HG03442 (cell line): ENCODE measurements around the gene MARCHF9.
"Not testable (repeated sequence)": the region's sequence is repeated elsewhere in the genome, so short reads cannot be mapped to it uniquely, and the experiment has no call there.

Experiments used
- ATAC-seq: cut with Tn5 transposase; IDR thresholded peaks from one replicate; pipeline ENCODE4 v1.9.1; 2021; ENCODE audit warnings: mild to moderate bottlenecking, moderate library complexity; ENCODE audit not compliant: unreplicated experiment

MARCHF9 gene

DNA sequence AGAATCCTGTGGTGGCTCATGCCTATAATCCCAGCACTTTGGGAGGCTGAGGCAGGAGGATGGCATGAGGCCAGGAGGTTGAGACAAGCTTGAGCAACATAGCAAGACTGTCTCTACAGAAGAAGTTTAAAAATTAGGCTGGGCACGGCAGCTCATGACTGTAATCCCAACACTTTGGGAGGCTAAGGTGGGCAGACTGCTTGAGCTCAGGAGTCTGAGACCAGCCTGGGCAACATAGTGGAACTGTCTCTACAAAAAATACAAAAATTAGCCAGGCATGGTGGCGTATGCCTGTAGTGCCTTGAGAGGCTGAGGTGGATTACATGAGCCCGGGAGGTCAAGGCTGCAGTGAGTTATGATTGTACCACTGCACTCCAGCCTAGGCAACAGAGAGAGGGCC lies 13.0 kb downstream of the MARCHF9 start:
- ATAC-seq: no peak

DNA sequence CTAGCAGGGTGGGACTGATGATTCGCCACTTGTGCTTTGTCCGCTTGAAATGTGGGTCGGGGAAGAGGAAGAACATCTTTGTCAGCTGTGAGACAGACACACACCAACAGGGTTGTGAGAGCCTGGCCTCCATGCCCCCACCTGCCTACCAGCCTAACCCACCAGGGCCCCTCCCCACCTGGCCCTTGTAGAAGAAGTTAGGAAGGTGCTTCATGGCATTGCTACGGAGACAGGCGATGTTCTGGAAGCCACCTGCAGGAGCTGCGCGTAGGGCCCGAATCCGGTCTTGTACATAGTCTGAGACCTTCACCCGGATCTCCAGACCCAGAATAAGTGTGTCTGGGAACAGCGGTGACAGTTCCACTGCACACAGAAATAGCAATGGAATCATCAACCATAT lies 14.7 kb downstream of the MARCHF9 start:
- ATAC-seq: no peak

DNA sequence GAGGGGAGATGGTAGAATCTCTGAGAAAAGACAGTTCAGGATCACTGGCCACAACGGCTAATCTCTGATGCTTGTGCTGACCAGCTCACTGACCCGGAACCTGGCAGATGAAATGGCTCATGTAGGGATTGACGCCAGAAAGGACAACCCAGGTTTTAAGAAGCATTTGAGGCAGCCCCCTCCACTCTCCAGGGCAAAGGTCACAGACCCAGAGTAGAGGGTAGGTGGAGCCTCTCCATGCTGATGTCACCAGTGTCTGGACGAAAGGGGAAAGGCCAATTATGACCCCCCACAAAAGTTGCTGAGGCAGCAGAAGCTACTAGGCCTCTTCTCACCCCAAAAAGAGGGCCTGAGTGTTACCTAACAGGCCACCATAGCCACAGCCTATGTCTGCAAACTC lies 15.8 kb downstream of the MARCHF9 start:
- no peak for ATAC-seq

DNA sequence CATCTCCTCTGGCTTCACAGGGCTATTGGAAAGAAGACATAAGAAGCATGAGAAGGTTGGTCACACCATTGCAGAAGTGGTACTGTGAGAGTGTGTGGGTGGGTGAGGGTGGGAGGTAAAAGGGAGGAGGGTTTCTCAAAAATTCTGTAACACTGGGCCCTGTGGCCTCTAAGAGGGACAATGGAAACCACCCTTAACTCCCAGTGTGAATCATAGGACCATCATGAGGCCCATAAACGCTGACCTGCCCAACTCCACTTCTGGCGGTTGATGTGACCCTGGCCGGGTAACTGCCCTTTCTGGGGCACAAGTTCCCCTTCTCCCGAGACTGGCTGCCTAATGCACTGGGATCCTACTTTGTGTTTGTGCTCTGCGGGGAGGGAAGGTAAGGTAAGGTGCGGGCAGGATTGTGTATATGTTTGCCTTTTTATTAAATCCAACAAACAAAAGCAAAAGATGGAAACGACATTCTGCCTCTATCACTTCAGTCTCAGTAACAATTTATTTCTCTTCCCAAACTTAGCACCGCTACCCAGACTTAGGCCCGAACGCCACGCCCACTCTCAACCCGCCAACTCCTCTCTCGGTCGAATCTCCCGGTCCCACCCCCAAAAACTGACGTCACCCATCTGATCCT lies 16.5 kb downstream of the MARCHF9 start:
- peak; percentile 64 for ATAC-seq

DNA sequence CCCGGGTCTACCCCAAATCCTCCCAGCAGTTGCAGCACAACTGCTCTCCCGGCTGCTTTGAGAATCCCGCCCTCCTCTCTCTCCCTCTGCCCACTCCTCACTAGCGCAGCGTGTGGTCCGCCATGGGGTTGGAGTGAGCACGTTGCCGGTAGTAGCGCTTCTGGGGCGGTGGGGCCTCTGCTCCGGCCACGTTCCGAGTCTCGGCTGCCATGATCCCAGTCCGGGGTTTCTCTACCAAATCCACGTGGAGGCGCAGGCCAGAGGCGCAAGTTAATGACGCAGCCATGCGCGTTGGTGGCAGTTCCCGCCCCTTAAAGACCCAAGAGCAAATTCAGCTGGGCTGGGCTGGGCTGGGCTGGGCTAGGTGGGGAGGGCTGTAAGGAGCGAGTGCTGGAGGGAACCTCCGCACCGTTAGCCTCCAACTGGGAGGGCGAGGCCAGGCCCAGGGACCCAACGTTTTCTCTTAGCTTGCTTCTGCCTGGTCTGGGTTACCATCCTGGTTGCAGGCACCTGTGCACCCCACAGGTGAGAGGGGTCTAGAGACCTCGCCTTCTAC lies 17.0 kb downstream of the MARCHF9 start, which contains the start of gene METTL1:
Gene METTL1, minus strand, starts transcription at position 233 of the 556 bp plus-strand sequence. Its CDS starts 22 bp downstream, at position 211.
- ATAC-seq: peak; percentile 77

DNA sequence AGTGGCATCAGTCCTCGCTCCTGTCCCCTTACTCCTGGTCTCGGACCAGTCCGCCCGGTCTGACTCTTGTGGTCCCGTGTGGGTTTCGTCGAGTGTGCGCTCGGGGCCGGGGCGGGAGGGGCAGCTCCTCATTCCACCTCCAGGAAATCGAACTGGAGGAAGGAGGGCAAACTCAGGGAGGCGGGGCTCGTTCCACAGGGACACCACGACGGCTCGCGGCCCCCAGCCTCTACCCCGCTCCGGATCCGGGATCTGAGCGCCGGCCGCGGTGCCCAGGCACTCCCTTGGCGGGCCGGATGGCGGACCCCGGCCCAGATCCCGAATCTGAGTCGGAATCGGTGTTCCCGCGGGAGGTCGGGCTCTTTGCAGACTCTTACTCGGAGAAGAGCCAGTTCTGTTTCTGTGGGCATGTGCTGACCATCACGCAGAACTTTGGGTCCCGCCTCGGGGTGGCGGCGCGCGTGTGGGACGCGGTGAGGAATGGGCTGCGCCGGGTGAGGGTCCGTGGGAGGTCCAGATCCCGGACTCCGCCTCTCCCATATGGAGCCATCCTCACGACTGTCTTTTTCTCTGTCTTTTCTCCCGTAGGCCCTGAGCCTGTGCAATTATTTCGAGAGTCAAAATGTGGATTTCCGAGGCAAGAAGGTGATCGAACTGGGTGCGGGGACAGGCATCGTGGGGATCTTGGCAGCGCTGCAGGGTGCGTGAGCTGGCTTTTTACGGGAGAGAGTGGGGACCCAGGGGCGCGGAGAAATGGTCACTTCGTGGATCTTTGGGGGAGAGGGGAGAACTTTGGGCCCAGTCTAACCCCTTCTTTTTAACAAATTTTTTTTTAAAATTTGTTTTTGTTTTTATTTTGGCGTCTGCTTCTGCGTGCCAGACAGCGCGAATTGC lies 17.8 kb downstream of the MARCHF9 start, which contains the start of gene EEF1AKMT3:
Gene EEF1AKMT3, plus strand, starts transcription at position 186 of the 894 bp plus-strand sequence. Its CDS starts 111 bp downstream, at position 297.
- peak; percentile 24 for ATAC-seq

DNA sequence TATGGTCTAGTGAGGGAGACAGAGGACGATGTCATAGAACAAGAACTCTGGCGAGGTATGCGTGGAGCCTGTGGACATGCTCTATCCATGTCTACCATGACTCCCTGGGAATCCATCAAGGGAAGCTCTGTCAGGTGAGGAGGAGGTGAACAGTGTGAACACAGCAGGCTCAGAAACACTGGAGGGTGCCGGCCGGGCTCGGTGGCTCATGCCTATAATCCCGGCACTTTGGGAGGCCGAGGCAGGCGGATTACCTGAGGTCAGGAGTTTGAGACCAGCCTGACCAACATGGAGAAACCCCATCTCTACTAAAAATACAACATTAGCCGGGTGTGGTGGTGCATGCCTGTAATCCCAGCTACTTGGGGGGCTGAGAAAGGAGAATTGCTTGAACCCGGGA lies 19.7 kb downstream of the MARCHF9 start:
- not testable (repeated sequence) for ATAC-seq

DNA sequence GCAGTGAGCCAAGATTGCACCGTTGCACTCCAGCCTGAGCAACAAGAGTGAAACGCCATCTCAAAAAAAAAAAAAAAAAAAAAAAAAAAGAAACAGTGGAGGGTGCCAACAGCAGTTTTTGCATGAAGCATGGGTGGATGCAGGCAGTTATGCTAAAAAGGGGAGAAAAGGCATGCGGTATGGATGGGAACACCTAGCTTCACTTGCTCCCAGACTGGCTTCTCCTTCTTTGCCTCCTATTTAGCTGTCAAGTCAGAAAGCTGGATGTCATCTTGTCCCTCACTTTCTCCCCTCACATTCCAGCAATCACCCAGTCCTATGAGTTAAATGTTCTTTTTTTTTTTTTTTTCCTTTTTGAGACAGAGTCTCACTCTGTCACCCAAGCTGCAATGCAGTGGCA lies 20.1 kb downstream of the MARCHF9 start:
- ATAC-seq: no peak

DNA sequence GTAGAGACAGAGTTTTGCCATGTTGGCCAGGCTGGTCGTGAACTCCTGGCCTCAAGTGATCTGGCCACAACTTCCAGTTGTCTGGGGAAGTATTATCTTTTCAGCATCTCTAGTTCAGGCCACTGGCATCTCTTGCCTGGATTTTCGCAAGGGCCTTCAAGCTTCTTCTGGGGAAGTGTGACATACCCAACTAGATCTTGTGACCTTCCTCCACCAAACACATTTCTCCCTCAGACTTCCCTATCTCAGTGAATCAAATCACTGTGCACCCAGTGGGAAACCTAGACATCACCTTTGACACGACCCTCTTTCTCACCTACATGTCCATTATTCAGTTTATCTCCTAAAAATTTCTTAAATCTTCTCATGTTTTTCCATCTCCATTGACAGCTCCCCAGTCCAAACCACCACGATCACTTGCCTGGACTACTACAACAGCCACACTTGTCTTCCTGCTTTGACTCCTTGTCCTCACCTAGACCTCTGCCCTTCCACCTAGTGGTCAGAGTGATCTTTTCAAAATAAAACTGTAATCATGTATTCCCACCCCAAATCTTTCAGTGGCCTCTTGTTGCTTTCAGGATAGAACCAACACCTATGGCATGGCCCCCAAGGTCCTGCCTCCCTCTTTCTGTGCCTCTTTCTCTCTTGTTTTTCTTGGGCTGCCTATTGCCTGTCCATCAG lies 20.8 kb downstream of the MARCHF9 start:
- no peak for ATAC-seq

DNA sequence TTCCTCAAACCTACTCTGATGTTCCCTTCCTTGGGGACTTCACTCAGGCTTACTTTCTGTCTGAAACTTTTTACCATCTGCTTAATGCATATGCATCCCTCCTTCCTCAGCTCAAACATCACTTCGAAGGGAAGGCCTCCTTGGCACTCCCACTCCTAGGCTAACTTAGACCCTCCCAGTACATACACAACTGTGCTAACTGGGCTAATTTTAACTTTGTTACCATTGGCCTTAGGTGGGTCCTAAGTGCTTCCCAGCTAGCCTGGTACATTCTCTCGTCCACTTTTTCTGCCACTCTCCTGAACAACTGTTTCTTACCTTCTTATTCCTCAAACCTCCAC lies 21.3 kb downstream of the MARCHF9 start:
- no peak for ATAC-seq

DNA sequence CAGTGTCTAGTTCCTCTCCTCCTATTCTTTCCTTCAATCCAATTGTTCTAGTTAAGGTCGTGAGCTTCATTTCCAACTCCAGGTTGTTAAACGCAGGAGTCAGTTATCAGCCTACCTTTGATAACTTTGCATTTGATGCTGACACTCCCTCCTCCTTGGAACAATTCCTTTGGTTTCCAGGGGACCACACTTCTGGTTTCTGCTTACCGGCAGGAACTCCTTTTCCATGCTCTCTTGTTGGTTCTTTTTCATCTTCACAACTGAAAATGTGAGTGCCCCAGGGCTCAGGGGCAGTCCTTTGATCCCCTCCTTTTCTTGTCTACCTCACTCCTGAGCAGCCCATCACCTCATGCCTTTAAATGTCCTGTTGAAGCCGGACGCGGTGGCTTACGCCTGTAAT lies 22.5 kb downstream of the MARCHF9 start:
- no peak for ATAC-seq

DNA sequence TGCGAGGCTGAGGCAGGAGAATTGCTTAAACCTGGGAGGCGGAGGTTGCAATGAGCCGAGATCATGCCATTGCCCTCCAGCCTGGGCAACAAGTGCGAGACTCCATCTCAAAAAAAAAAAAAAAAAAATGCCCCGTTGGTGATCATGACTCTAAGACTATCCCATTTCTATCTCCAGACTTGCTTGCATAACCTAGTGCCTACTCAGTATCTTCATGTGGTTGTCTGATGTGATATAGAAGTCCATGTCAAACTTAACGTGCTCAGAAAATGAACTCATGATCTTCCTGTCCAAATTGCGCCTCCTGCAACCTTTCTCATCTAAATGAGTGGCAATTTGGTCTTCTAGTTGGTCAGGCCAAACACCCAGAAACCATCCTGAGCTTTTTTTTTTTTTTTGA lies 23.0 kb downstream of the MARCHF9 start:
- ATAC-seq: no peak

DNA sequence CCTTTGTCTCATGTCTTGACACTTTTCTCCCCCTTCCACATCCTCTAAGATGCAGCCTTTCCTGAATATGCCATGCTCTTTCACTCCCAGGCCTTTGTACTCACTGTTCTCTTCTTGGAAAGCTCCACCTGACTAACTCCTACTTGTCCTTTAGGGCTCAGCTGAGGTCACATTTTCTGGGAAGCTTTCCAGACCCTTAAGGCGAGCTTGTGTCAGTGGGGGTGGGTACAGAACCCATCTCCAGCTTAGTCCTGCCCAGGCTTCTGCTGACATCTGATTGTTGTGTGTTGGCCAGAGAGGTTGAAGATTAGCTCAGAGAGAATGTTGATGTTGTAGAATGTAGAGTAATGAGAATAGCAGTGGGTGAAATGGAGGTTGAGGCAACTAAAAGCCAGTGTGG lies 24.8 kb downstream of the MARCHF9 start:
- ATAC-seq: no peak

DNA sequence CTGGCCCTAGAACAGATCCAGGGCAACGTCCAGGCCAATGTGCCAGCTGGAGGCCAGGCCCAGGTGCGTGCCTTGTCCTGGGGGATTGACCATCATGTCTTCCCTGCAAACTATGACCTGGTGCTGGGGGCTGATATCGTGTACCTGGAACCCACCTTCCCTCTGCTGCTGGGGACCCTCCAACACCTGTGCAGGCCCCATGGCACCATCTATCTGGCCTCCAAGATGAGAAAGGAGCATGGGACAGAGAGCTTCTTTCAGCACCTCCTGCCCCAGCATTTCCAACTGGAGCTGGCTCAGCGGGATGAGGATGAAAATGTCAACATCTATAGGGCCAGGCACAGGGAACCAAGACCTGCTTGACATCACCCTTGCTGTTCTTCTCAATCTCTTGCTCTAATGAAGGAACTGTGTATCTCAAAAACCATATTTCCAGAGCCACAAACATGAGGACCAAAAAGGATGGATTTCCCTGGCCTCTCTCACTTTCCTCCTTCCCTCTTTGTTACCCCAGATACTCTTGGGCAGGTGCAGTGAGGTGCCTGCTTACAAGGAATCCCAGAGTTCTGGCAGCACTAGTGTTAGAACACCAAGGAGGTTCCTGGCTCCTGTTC lies 25.5 kb downstream of the MARCHF9 start:
- no peak for ATAC-seq

DNA sequence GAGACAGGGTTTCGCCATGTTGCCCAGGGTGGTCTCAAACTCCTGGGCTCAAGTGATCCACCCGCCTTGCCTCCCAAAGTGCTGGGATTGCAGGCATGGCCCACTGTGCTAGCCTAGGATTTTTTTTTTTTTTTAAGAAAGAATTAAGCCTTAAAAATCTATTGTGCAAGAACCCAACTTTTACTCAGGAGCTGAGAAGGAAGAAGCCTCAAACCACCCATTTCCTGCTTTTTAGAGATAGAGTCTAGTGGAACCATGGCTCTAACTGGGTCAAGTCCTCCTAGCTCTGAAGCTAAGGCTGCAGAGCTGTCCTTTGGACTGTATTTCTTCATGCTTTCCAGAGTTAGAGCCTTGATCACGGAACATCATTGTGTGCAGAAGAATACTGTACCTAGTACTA lies 26.3 kb downstream of the MARCHF9 start:
- no peak for ATAC-seq

DNA sequence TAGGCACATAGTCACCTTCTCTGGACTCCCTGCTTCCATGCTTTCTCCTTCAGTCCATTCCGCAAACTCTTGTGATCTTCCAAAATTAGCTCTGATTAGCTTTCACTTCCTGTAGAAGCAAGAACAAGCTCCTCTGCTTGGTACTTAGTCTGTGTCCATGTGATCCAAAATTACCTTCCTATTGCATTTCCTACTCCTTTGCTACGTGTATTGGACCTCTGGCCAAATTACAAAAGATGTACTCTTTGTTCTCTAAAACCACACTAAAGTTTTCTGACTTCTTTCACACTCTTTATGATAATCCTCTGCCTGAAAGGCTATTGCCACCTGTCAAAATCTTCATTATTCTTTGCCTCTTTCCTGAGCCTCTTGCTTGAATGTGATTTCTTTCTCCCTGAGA lies 26.9 kb downstream of the MARCHF9 start:
- ATAC-seq: no peak

DNA sequence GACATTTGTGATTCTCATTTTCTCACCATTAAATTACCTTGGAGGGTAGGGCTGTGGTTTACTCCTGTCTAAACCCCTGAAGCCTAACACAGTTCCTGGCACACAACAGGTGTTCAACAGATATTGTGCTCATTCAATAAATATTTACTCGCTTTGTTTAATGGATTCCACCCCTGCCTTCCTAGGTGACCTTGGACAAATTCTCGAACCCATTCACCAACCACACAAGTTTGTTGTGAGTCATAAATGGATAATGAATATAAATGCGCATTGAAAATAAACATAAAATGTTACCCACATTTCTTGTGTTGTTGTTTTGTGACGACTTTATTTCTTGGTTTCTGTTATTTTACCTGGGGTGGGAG lies 27.3 kb downstream of the MARCHF9 start:
- peak; percentile 21 for ATAC-seq

DNA sequence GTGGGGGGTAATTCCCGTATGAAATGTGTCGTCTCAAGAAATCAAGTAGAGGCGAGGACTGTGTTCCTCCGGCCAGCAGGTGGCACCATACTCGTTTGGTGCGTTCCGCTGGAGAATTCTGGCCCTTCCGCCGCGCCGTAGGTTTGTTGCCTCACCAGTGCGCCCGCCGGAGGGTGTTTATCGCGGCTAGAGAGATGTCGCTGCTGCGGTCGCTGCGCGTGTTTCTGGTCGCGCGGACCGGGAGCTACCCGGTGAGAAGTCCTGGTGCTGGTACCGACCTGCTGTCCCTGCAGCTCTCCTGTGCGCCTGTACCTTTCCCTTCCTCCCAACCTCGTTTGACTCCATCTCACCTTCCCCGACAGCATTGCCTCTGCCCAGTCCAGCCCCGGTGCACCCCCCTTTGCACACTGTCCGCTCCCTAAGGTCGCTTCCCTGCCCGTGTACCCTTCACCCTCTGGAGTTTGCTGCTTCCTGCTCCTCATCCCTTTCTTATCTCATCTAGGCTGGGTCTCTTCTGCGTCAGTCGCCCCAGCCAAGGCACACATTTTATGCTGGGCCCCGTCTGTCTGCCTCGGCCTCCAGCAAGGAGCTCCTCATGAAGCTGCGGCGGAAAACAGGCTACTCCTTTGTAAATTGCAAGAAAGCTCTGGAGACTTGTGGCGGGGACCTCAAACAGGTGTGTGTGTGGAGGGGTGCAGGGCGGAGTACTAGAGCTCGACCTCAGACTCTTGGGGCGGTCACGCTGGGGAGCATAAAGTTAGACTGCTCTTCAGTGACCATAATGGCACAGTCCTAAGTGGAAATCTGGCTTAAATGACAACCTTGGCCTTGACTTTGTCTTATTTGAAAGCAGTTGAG lies 27.9 kb downstream of the MARCHF9 start, which contains the start of gene TSFM:
Gene TSFM, plus strand, starts transcription at position 180 of the 858 bp plus-strand sequence. Its CDS starts 15 bp downstream, at position 195.
- ATAC-seq: peak; percentile 83

DNA sequence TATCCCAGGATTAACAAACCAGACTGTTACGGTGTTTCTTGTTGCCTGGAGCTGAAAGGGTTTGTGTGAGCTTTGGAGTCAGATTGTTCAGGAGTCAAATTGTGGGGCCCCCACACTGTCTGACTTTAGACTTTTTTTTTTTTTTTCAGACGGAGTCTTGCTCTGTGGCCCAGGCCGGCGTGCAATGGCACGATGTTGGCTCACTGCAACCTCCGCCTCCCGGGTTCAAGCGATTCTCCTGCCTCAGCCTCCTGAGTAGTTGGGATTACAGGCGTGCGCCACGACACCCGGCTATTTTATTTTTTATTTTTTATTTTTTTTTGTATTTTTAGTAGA lies 28.5 kb downstream of the MARCHF9 start:
- ATAC-seq: no peak

DNA sequence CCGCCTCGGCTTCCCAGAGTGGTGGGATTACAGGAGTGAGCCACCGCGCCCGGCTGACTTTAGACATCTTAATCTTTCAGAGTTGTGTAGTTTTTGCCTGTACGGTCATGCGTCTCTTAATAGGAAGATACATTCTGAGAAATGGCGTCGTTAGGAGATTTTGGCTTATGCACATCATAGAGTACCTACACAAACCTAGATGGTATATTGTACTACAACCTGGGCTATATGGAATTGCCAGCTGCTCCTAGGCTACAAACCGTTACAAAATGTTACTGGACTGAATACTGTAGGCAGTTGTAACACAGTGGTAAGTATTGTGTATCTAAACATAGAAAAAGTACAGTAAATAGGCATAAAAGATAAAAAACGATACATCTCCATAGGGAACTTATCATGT lies 29.0 kb downstream of the MARCHF9 start:
- ATAC-seq: no peak
